Tibial nerve (tissue), 4 donors: ENCODE measurements around the gene KHDRBS1.

Experiments
- CTCF ChIP-seq, 5 experiments: fragments of 200-600 bp in 3 of 5; fragments of 450-650 bp in 2 of 5; sonication (generic) in 3 of 5; IDR thresholded peaks; one replicate each; pipeline ENCODE4 v1.5.1; 2016 to 2019; ENCODE audit warnings: antibody characterized with exemption in 5 of 5, mild to moderate bottlenecking in 3 of 5, moderate library complexity in 2 of 5
- EP300 ChIP-seq, 2 donors: sonication (generic); formaldehyde crosslinking; IDR thresholded peaks; one replicate each; pipeline ENCODE4 v1.6.1; 2017; ENCODE audit warnings: antibody characterized with exemption in 2 of 2, mild to moderate bottlenecking in 1 of 2
- POLR2A ChIP-seq, 2 donors: fragments of 450-650 bp; IDR thresholded peaks; one replicate each; pipeline ENCODE4 v1.6.1; 2017; ENCODE audit warnings: antibody characterized with exemption in 2 of 2, mild to moderate bottlenecking in 2 of 2, moderate library complexity in 2 of 2

- TF ChIP-seq CTCF (IDR thresholded peaks at IDR 0.05) (no peak), EP300 (IDR thresholded peaks at IDR 0.05) (peak in 1 of 2 donors; percentile 17), POLR2A (IDR thresholded peaks at IDR 0.05) (no peak)
Measured at GRCh38 chr1:32045772-32046171, 32.1 kb downstream of the KHDRBS1 start.
